Stimulated activated CD4-positive, alpha-beta T cell treated with anti-CD3 and anti-CD28 coated beads, Interleukin-2, amount 100 ng/mL, for 48 hours (primary cell): Measurements from ENCODE around the gene POLDIP3.
"Not testable (repeated sequence)": the region's sequence is repeated elsewhere in the genome, so short reads cannot be mapped to it uniquely, and the experiment has no call there.

ENCODE experiments used
- DNase-seq, 2 donors: peaks; one replicate each; pipeline ENCODE4 v3.0.0-alpha.2; 2020

POLDIP3 gene

GRCh38 chr22:42582987-42583386, 31.7 kb downstream of the POLDIP3 start:
- no peak for DNase-seq

- DNase-seq, result peak; percentile 85 to 86
These were observed 32.6 kb downstream of the POLDIP3 start for GRCh38 chr22:42581762-42582716.

- DNase-seq, result not testable (repeated sequence)
These were observed 33.4 kb downstream of the POLDIP3 start for GRCh38 chr22:42581194-42581761.

DNA sequence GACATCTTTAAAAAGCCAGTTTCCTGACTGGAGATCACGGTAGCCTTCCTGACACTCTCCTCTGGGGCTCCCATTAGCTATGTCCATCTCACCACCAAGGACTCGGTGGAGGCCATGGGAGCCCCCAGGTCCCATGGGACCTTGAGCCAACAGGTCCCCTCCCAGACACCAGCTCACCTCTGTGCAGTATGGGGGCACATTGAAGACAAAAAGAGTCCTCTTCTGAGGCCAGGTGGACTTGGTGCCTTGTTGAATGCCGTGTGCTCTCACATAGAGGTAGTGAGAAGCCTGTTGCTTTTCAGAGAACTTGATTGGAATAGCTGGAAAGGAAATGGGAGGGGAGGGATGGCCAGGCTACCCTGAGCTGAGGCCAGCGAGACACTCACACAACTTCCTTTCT, 34.6 kb downstream of the POLDIP3 start:
- DNase-seq, result not testable (repeated sequence)

DNA sequence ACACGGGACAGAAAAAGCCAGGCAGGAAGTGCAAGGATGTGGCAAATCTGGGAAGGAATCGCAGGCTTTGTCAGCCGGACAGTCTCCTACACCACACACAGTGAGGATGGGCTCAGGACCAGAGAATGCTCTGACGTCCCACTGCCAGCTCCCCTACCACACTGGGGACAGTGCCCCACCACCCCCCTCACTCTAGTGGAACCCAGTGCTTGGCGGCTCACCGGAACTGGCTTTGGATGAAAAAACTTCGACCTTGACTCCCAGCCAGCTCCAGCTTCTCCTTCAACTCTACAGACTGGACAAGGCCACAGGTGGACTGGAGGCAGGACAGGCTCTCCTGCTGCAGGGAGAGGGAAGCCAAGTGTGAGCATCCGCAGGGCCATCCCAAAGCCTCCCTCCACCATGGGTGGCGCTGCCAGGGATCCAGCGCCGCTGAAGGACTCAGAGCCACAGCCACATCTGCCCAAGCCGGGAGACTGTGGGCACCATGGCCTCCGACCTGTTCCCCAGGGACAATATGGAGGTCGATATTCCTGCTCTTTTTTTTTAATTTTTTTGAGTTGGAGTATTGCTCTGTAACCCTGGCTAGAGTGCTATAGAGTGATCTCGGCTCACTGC, 37.0 kb downstream of the POLDIP3 start:
- DNase-seq, result no peak

DNA sequence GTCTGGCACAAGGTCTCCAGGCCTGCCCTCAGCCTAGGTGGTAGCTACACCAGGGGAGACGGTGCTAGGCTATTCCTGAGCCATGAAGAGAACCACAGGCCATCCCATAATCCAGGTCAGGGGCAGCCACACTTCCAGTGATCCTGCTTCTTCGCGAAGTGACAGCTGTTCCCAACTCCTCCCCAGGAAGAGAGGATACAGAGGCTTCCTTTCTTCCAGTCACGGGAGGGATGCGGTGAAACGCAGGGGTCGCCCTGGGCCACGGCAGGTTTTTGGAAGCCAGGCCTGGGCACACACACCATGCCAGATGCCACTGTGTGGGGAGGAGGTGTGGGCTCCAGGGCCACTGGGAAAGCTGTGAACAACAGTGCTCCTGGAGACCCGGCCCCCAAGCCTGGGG, 37.5 kb downstream of the POLDIP3 start:
- DNase-seq, result not testable (repeated sequence)

- not testable (repeated sequence) for DNase-seq
These were observed 38.6 kb downstream of the POLDIP3 start for GRCh38 chr22:42575996-42576574.

- not testable (repeated sequence) for DNase-seq
These were observed 40.2 kb downstream of the POLDIP3 start for GRCh38 chr22:42574468-42574867.

- DNase-seq, result not testable (repeated sequence)
These were observed 40.6 kb downstream of the POLDIP3 start for GRCh38 chr22:42574046-42574445.

- DNase-seq, result not testable (repeated sequence)
These were observed 43.6 kb downstream of the POLDIP3 start for GRCh38 chr22:42571068-42571467.

GRCh38 chr22:42570580-42570979, 44.1 kb downstream of the POLDIP3 start:
- not testable (repeated sequence) for DNase-seq

DNA sequence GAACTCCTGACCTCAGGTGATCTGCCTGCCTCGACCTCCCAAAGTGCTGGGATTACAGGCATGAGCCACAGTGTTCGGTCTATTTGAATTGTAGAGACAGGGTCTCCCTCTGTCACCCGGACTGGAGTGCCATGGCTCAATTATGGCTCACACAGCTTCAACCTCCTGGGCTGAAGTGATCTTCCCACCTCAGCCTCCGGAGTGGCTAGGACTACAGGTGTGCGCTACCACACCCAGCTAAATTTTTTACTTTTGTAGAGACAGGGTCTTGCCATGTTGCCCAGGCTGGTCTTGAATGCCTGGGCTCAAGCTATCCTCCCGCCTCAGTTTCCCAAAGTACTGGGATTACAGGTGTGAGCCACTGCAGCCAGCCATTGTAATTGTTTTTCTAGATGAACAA, 46.7 kb downstream of the POLDIP3 start:
- DNase-seq, result not testable (repeated sequence)

DNA sequence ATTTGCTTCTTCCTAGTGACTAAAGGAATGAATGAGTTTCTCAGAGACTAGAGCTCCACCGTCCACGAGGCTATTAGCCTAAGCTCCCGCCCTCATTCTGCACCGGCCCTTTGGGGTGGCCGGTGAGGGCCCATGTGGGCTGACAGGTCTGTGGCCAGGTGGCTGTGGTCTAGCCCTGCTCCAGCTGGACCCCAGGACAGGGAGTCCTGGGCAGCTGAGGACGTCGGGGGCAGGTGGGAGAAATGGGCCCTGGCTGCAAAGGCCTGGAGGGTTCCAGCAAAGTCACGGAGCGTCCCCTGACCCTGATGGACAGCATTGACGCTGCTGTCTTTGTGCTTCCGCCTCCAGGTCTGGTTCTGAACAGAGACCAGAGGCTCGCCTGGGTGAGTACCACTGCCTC, 48.7 kb downstream of the POLDIP3 start:
- no peak for DNase-seq

GRCh38 chr22:42564699-42565098, 50.0 kb downstream of the POLDIP3 start:
- no peak for DNase-seq

- DNase-seq, result not testable (repeated sequence)
These were observed 50.7 kb downstream of the POLDIP3 start for GRCh38 chr22:42563943-42564342.

DNA sequence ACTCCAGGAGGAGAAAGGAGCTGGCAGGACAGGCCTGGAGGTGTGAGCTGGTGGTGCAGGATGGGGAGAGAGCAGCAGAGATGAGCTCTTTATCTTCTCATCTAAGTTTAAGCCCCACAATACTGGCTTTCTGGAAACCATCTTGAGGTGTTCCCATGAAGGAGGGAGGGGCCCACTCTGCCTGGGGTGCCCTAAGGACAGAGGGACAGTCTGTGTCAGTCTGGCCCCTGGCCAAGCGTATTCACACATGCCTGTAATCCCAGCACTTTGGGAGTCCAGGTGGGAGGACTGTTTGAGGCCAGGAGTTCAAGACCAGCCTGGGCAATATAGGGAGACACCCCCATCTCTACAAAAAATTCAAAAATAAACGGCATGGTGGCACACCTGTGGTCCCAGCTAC, 52.0 kb downstream of the POLDIP3 start:
- DNase-seq, result no peak

DNA sequence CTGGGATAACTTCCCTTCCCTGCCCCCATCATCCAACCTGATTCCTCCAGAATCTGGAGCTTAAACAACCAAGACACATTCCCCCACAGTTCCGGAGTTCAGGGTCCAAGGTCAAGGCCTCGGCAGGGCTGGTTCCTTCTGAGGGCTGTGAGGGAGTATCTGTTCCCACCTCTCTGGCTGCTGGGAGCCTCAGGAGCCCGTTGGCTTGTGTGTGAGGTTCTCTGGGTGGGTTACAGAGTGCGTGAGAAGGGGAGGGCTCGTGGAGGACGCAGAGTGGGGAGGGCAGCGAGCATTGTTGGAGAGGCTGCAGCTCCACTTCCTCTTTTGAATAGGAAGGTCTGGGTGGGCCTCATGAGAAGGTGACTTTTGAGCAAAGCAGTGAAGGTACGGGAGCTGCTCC, 52.4 kb downstream of the POLDIP3 start:
- no peak for DNase-seq

DNA sequence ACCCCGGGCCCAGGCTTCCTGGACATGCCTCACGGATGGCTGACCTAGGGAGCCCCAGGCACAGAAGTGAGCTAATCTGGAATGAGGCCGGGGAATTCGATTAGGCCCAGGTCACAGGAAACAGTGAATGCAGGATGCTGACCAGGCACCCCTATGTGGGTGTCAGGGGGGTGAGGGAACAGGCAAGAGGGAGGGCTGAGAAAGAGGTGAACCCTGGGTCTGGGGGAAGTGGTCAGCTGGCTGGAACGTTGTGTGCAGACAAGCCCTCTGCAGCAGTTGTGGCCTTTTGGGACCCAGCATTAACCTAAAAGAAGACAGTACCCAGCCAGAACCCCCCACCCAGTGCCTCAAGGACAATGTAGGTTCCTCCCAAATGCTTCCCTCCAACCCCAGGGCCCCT, 52.8 kb downstream of the POLDIP3 start:
- DNase-seq, result no peak

DNA sequence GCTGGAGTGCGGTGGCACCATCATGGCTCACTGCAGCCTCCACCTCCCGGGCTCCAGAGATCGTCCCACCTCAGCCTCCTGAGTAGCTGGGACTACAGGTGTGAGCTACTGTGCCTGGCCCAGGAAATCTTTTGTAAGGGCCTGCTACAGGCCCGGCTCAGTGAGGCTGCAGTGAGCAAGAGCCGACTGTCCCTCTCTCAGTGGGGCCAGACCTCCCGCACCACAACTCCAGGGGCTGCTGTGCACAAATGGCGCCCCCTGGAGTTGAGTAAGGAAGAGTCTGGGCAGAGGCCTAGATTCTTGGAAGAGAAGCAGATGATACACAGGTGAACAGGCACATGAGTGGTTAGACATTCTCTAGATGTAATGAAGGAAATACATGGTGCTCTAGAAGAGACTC, 53.9 kb downstream of the POLDIP3 start:
- no peak for DNase-seq

DNA sequence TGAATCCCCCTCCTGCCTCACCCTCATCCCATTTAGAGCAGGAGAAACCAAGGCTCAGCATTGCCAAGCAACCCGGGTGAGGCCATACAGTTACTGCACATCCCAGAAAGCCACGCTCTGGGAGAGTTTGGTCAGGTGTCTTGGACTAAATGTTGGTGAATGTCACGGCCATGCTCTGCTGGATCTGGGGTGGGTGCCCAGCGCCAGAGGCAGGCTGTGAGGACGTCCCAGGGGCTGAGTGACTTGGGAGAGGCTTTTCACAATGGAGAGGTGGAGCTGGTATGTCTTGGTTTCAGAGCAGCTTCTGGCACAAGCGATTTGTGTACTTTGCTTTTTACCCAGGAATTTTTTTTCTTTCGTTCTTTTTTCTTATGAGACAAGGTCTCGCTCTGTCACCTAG, 54.3 kb downstream of the POLDIP3 start:
- no peak for DNase-seq

GRCh38 chr22:42553475-42554361, 61.0 kb downstream of the POLDIP3 start, which contains the start of gene SERHL2:
Gene SERHL2, plus strand, starts transcription at chr22:42553956. Its CDS starts 65 bp downstream, at chr22:42554021.
- DNase-seq, result peak; percentile 77 to 92

DNA sequence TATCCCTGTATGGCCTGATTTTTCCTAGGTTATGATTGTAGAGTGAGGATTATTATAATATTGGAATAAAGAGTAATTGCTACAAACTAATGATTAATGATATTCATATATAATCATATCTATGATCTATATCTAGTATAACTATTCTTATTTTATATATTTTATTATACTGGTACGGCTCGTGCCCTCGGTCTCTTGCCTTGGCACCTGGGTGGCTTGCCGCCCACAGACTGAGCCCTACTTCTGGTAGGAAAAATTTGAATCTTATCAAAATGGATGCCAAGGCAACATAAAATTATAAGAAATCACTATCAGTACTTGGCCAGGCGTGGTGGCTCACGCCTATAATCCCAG, 62.4 kb downstream of the POLDIP3 start:
- not testable (repeated sequence) for DNase-seq
